Coronary artery (tissue), 2 donors: Measurements from ENCODE around the gene CCNJL.

ENCODE experiments used
- DNase-seq: peaks from one replicate; pipeline ENCODE4 v3.0.0-alpha.2; 2017; ENCODE audit warnings: low spot score
- H3K27ac ChIP-seq, 2 donors: fragments of 200-600 bp; sonication (generic); one replicate each; pipeline ENCODE4 v1.5.1; 2016 to 2019
- H3K4me3 ChIP-seq: fragments of 200-600 bp; sonication (generic); 2 replicates; pipeline ENCODE4 v1.5.1; 2016; ENCODE audit warnings: mild to moderate bottlenecking, moderate library complexity
- TF ChIP-seq, protein P1 (sequence below): fragments of 200-600 bp; sonication (generic); IDR thresholded peaks from one replicate; pipeline ENCODE4 v1.5.1; 2019; ENCODE audit warnings: antibody characterized with exemption

The CCNJL gene

DNA sequence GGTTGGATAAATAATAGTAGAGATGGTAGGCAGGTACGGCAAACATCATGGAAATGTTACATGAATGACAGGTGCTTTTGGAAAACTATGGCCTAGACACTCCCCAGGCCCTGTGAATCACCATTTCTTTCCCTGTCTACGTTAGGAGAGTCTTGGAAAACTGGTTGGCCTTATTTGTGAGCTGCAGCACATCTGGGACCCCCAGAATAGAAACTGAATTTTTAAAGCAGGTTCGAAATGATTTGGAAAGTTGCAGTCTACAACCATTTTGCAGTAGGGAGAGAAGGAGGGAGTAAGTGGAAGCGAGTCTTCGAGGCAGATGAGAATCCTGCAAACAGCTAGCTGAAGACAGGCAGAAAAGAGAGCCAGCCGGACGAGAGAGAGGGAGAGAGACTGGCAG, 45.0 kb upstream of the CCNJL start:
- H3K27ac ChIP-seq: peak overlapping the region; percentile 84 to 90
- H3K4me3 ChIP-seq: no peak overlapping the region
- TF ChIP-seq, protein P1, sequence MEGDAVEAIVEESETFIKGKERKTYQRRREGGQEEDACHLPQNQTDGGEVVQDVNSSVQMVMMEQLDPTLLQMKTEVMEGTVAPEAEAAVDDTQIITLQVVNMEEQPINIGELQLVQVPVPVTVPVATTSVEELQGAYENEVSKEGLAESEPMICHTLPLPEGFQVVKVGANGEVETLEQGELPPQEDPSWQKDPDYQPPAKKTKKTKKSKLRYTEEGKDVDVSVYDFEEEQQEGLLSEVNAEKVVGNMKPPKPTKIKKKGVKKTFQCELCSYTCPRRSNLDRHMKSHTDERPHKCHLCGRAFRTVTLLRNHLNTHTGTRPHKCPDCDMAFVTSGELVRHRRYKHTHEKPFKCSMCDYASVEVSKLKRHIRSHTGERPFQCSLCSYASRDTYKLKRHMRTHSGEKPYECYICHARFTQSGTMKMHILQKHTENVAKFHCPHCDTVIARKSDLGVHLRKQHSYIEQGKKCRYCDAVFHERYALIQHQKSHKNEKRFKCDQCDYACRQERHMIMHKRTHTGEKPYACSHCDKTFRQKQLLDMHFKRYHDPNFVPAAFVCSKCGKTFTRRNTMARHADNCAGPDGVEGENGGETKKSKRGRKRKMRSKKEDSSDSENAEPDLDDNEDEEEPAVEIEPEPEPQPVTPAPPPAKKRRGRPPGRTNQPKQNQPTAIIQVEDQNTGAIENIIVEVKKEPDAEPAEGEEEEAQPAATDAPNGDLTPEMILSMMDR: no peak
- DNase-seq: no peak

DNA sequence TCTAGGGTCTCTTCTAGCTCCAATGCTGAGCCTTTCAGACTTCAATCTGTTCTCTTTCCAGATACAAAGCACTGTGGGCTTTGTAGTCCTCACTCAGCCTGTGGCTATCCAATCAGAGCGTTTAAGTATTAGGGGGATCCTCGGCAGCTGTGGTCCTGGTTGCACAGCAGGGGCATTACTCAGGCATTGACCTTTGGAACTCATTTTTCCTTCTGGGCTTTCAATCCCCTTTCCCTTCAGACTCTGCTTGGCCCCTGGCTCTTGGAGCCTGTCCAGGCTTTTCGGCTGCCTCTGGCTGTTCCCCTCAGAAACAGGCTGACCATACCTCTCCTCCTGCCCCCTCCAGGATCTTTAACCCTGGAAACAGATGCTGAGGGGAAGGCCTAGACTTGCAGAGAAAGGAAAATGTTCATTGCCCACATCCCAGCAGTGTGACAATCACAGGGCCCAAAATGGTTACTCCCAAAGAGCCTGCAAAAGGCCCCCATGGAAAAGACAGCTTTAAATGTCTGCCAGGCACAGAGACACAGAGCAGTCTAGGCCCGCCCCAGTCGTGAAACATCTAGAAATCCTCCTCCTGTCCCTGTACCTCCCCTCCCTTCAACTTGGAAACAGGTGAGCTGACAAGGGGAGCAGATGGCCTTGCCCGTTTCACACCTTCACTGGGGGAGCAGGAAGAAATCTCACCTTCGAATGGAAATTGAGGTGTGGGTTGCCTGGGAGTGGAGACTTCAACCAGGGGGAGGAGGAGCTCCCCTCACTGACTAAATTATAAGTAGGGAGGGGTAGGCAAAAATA, 44.4 kb upstream of the CCNJL start:
- no peak for DNase-seq
- TF ChIP-seq, protein P1: no peak
- peak overlapping the region; percentile 84 to 90 for H3K27ac ChIP-seq
- H3K4me3 ChIP-seq: no peak overlapping the region

GRCh38 chr5:160354666-160355065, 42.3 kb upstream of the CCNJL start:
- no peak for DNase-seq
- H3K4me3 ChIP-seq: no peak overlapping the region
- TF ChIP-seq, protein P1: no peak
- no peak overlapping the region for H3K27ac ChIP-seq

DNA sequence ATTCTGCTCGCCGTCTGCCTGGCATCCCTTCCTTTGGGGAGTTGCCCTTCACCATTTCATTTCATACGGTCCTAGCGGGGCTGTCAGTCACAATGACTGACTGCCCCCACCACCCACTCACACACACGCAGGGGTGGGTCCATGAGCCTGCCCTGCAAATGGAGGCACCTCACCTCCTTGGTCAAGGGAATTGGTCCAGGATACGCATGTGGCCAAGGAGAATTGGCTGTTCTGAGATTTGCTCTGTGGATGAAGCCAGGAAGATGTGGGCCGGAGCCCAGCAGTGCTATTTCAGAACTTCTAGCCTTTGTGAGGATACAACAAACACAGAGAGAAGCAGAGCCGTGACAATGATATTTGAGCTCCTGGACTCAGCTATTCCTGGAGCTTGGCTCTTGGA, 41.0 kb upstream of the CCNJL start:
- TF ChIP-seq, protein P1: no peak
- DNase-seq: peak; percentile 80
- peak overlapping the region; percentile 6 for H3K4me3 ChIP-seq
- H3K27ac ChIP-seq: peak overlapping the region; percentile 51 to 69

DNA sequence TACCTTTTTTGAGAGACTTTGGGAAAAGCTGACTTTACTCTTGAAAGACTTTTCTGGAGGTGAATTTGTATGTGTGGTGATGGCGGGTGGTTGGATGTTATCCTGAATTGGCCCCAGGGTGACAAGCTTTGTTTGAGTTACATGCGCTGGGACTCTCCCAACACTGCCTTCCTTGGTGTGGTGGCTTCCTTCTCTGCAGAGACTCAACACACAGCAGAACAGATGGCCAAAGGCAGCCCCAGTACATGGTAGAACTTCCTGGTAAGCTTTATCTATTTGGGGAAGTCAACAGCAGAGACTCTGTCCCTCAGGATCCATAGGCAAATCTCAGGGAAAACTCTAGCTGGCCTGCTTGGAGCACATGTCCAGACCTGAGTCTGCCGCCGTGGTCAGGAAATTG, 39.9 kb upstream of the CCNJL start:
- Histone ChIP-seq H3K27ac (no peak overlapping the region), H3K4me3 (no peak overlapping the region)
- no peak for DNase-seq
- TF ChIP-seq, protein P1: no peak

GRCh38 chr5:160349935-160350303, 37.6 kb upstream of the CCNJL start:
- DNase-seq: no peak
- TF ChIP-seq, protein P1: no peak
- H3K4me3 ChIP-seq: no peak overlapping the region
- no peak overlapping the region for H3K27ac ChIP-seq

GRCh38 chr5:160349249-160349934, 37.0 kb upstream of the CCNJL start:
- DNase-seq: no peak
- no peak overlapping the region for H3K4me3 ChIP-seq
- H3K27ac ChIP-seq: no peak overlapping the region
- TF ChIP-seq, protein P1: no peak
